ENCODE data around the gene RHBDD3.

RHBDD3 gene

GRCh38 chr22:29275819-29276565, 8.2 kb upstream of the RHBDD3 start:
- Mint-ChIP-seq H3K4me1 (peaks cover 46% of the 10 kb centered on the region), H3K36me3 (ENCODE audit: low read depth) (peaks cover 92% of the 10 kb centered on the region), H3K9me3 (no peaks in the 10 kb centered on the region), H3K27me3 (ENCODE audit: low read depth) (no peaks in the 10 kb centered on the region), H3K27ac (peak overlapping the region; percentile 65 to 74 (median 72)), H3K4me3 (peak overlapping the region in 2 of 3 experiments; percentile 8 to 39)
- no peak for TF ChIP-seq CTCF (IDR thresholded peaks at IDR 0.05; ENCODE audit: unreplicated experiment in 3 of 3)

GRCh38 chr22:29275167-29275566, 7.4 kb upstream of the RHBDD3 start:
- H3K4me3 Mint-ChIP-seq = no peak overlapping the region
- TF ChIP-seq CTCF (IDR thresholded peaks at IDR 0.05; ENCODE audit: unreplicated experiment in 3 of 3) = no peak

GRCh38 chr22:29272624-29273023, 4.8 kb upstream of the RHBDD3 start:
- Mint-ChIP-seq H3K4me3 (no peak overlapping the region), H3K36me3 (ENCODE audit: low read depth) (peaks cover 81% of the 10 kb centered on the region), H3K9me3 (no peaks in the 10 kb centered on the region), H3K4me1 (peaks cover 71% of the 10 kb centered on the region), H3K27me3 (ENCODE audit: low read depth) (no peaks in the 10 kb centered on the region), H3K27ac (no peak overlapping the region)
- TF ChIP-seq CTCF (IDR thresholded peaks at IDR 0.05; ENCODE audit: unreplicated experiment in 3 of 3) = no peak

More at GRCh38 chr22:29275167-29275566, 7.4 kb upstream of the RHBDD3 start:
- peak overlapping the region; percentile 37 to 74 (median 72) for H3K27ac Mint-ChIP-seq
- no peaks in the 10 kb centered on the region for H3K9me3 Mint-ChIP-seq
- no peaks in the 10 kb centered on the region for H3K27me3 Mint-ChIP-seq (ENCODE audit: low read depth)
- H3K36me3 Mint-ChIP-seq (ENCODE audit: low read depth) = peaks cover 91% of the 10 kb centered on the region
- peaks cover 54% of the 10 kb centered on the region for H3K4me1 Mint-ChIP-seq

- no peaks in the 10 kb centered on the region for H3K9me3 Mint-ChIP-seq
- no peaks in the 10 kb centered on the region for H3K27me3 Mint-ChIP-seq (ENCODE audit: low read depth)
- peaks cover 76% of the 10 kb centered on the region for H3K4me1 Mint-ChIP-seq
- H3K27ac Mint-ChIP-seq = peak overlapping the region; percentile 98 to 100 (median 99)
- TF ChIP-seq CTCF (IDR thresholded peaks at IDR 0.05; ENCODE audit: unreplicated experiment in 3 of 3) = no peak
- peak overlapping the region; percentile 93 to 97 (median 94) for H3K4me3 Mint-ChIP-seq
- peaks cover 72% of the 10 kb centered on the region for H3K36me3 Mint-ChIP-seq (ENCODE audit: low read depth)
Observed at GRCh38 chr22:29270475-29271271, 2.9 kb upstream of the RHBDD3 start.

- Mint-ChIP-seq H3K9me3 (no peaks in the 10 kb centered on the region), H3K27ac (peak overlapping the region; percentile 98 to 100 (median 99)), H3K4me3 (peak overlapping the region; percentile 93 to 97 (median 94)), H3K27me3 (ENCODE audit: low read depth) (no peaks in the 10 kb centered on the region), H3K4me1 (peaks cover 69% of the 10 kb centered on the region), H3K36me3 (ENCODE audit: low read depth) (peaks cover 64% of the 10 kb centered on the region)
- TF ChIP-seq CTCF (IDR thresholded peaks at IDR 0.05; ENCODE audit: unreplicated experiment in 3 of 3) = no peak
Observed at GRCh38 chr22:29269731-29270474, 2.1 kb upstream of the RHBDD3 start.

All from nephron (organoid).